Stimulated activated memory B cell treated with anti-CD40 and anti-IgM and Interleukin-4, amounts not matched to agents 10 μg/mL and 1 μg/mL and 100 μg/mL, for 72 hours (primary cell): ENCODE data around the gene MRAS.
"Not testable (repeated sequence)": the region's sequence is repeated elsewhere in the genome, so short reads cannot be mapped to it uniquely, and the experiment has no call there.

Experiments
- ATAC-seq: fragments of 150-1000 bp; cut with Tn5 transposase; 2 replicates; pipeline ENCODE4 v1.10.0; 2021
- H3K27ac Mint-ChIP-seq: one replicate; pipeline ENCODE4 v1.8.0; 2022; ENCODE audit warnings: mild to moderate bottlenecking, mixed read lengths
- H3K27me3 Mint-ChIP-seq: one replicate; pipeline ENCODE4 v1.8.0; 2022; ENCODE audit warnings: mixed read lengths
- H3K36me3 Mint-ChIP-seq: one replicate; pipeline ENCODE4 v1.8.0; 2022; ENCODE audit warnings: mixed read lengths
- H3K4me1 Mint-ChIP-seq: one replicate; pipeline ENCODE4 v1.8.0; 2022; ENCODE audit warnings: mixed read lengths
- H3K4me3 Mint-ChIP-seq: one replicate; pipeline ENCODE4 v1.8.0; 2022; ENCODE audit warnings: mild to moderate bottlenecking, moderate library complexity, mixed read lengths
- H3K9me3 Mint-ChIP-seq: one replicate; pipeline ENCODE4 v1.8.0; 2022; ENCODE audit warnings: mixed read lengths

The MRAS gene

GRCh38 chr3:138405001-138405400, 56.6 kb downstream of the MRAS start:
- no peak overlapping the region for H3K4me3 Mint-ChIP-seq
- peaks cover 55% of the 10 kb centered on the region for H3K27me3 Mint-ChIP-seq
- H3K4me1 Mint-ChIP-seq, result no peaks in the 10 kb centered on the region
- no peaks in the 10 kb centered on the region for H3K9me3 Mint-ChIP-seq
- H3K36me3 Mint-ChIP-seq, result no peaks in the 10 kb centered on the region
- H3K27ac Mint-ChIP-seq, result no peak overlapping the region
- ATAC-seq, result no peak

GRCh38 chr3:138405486-138405885, 57.1 kb downstream of the MRAS start:
- H3K9me3 Mint-ChIP-seq, result no peaks in the 10 kb centered on the region
- no peak for ATAC-seq
- no peak overlapping the region for H3K27ac Mint-ChIP-seq
- no peak overlapping the region for H3K4me3 Mint-ChIP-seq
- H3K4me1 Mint-ChIP-seq, result peaks cover 5% of the 10 kb centered on the region
- peaks cover 53% of the 10 kb centered on the region for H3K27me3 Mint-ChIP-seq
- H3K36me3 Mint-ChIP-seq, result no peaks in the 10 kb centered on the region

GRCh38 chr3:138406606-138407005, 58.2 kb downstream of the MRAS start:
- Mint-ChIP-seq H3K36me3 (no peaks in the 10 kb centered on the region), H3K27ac (no peak overlapping the region), H3K4me3 (no peak overlapping the region), H3K27me3 (peaks cover 43% of the 10 kb centered on the region), H3K9me3 (no peaks in the 10 kb centered on the region), H3K4me1 (peaks cover 8% of the 10 kb centered on the region)
- no peak for ATAC-seq

- no peak for ATAC-seq
- Mint-ChIP-seq H3K27me3 (peaks cover 44% of the 10 kb centered on the region), H3K27ac (no peak overlapping the region), H3K36me3 (no peaks in the 10 kb centered on the region), H3K4me3 (no peak overlapping the region), H3K4me1 (peaks cover 8% of the 10 kb centered on the region), H3K9me3 (no peaks in the 10 kb centered on the region)
These were observed 59.0 kb downstream of the MRAS start for GRCh38 chr3:138407236-138407907.

- H3K36me3 Mint-ChIP-seq, result no peaks in the 10 kb centered on the region
- H3K4me1 Mint-ChIP-seq, result peaks cover 8% of the 10 kb centered on the region
- H3K27ac Mint-ChIP-seq, result no peak overlapping the region
- no peak overlapping the region for H3K4me3 Mint-ChIP-seq
- peaks cover 46% of the 10 kb centered on the region for H3K27me3 Mint-ChIP-seq
- no peaks in the 10 kb centered on the region for H3K9me3 Mint-ChIP-seq
- ATAC-seq, result no peak
These were observed 60.6 kb downstream of the MRAS start for GRCh38 chr3:138408751-138409570.

- H3K4me3 Mint-ChIP-seq, result no peak overlapping the region
- no peak overlapping the region for H3K27ac Mint-ChIP-seq
- H3K9me3 Mint-ChIP-seq, result no peaks in the 10 kb centered on the region
- peaks cover 48% of the 10 kb centered on the region for H3K27me3 Mint-ChIP-seq
- ATAC-seq, result no peak
- H3K4me1 Mint-ChIP-seq, result peaks cover 8% of the 10 kb centered on the region
- no peaks in the 10 kb centered on the region for H3K36me3 Mint-ChIP-seq
These were observed 64.6 kb downstream of the MRAS start for GRCh38 chr3:138412821-138413551.

GRCh38 chr3:138416236-138416635, 67.9 kb downstream of the MRAS start:
- not testable (repeated sequence) for H3K9me3 Mint-ChIP-seq, H3K4me1 Mint-ChIP-seq, H3K4me3 Mint-ChIP-seq, H3K27ac Mint-ChIP-seq, H3K36me3 Mint-ChIP-seq, ATAC-seq
- H3K27me3 Mint-ChIP-seq, result peaks cover 55% of the 10 kb centered on the region

DNA sequence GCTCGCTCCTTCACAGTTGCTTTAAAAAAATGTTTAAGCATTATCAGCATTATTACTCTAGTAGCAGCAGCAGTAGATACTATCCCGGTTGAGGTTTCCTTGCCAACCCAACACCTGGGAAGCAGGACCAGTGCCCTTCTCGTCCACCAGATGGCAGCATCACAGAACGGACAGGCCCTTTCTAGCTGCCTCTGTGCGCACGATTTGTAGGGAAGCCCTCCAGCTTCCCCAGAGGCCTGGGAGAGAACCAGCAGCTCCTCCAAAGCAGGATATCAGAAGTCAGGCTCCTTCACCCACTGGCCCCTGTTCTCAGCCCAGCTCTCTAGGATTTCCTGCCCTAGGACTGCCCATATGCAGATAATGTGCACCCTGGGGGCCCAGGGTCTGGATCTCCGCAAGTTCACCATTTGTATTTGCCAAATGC, 69.2 kb downstream of the MRAS start:
- H3K27ac Mint-ChIP-seq, result no peak overlapping the region
- ATAC-seq, result peak; percentile 67
- no peak overlapping the region for H3K4me3 Mint-ChIP-seq
- no peaks in the 10 kb centered on the region for H3K4me1 Mint-ChIP-seq
- H3K27me3 Mint-ChIP-seq, result peaks cover 46% of the 10 kb centered on the region
- peaks cover 2% of the 10 kb centered on the region for H3K9me3 Mint-ChIP-seq
- H3K36me3 Mint-ChIP-seq, result no peaks in the 10 kb centered on the region

GRCh38 chr3:138418601-138419206, 70.3 kb downstream of the MRAS start:
- peaks cover 46% of the 10 kb centered on the region for H3K27me3 Mint-ChIP-seq
- no peak for ATAC-seq
- no peak overlapping the region for H3K27ac Mint-ChIP-seq
- no peak overlapping the region for H3K4me3 Mint-ChIP-seq
- peaks cover 2% of the 10 kb centered on the region for H3K9me3 Mint-ChIP-seq
- no peaks in the 10 kb centered on the region for H3K36me3 Mint-ChIP-seq
- H3K4me1 Mint-ChIP-seq, result no peaks in the 10 kb centered on the region

DNA sequence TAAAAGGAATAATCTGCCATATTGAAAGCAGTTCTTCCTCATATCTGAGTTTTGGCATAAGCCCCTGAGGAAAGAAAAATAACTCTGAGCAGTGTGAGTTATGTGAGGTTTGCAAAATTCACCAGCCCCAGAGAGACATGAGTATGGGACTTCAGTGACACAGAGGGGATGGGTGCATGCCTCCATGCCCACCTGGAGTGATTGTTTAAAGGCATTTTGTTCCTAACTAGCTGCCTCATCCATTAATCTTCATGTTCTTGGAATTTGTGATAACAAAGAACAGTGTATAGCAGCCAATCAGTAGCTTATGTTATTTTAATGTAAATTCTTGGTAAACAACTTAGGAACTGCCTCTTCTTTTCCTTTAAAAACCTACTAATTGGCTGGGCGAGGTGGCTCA, 74.9 kb downstream of the MRAS start:
- H3K36me3 Mint-ChIP-seq, result no peaks in the 10 kb centered on the region
- peaks cover 11% of the 10 kb centered on the region for H3K27me3 Mint-ChIP-seq
- no peak overlapping the region for H3K4me3 Mint-ChIP-seq
- no peaks in the 10 kb centered on the region for H3K4me1 Mint-ChIP-seq
- no peak overlapping the region for H3K27ac Mint-ChIP-seq
- H3K9me3 Mint-ChIP-seq, result peaks cover 2% of the 10 kb centered on the region
- no peak for ATAC-seq

DNA sequence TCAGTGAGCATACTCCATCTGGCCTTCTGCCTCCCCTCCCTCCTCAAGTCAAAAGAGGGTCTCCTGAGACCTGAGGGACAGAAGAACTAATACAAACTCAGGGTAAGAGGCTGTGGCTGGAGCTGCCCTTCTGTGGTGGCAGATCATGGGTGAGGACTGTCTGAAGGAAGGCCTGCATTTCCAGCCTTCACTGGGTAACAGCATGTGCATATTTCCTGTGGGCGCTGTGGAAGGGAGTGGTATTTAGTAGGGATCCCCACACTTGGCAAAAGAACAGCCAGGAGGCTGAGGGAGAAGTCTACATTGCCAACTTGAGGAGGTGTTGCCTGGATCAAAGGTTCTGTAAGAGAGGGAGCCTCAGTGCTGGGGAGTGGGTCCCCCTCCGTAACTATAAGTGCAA, 75.9 kb downstream of the MRAS start:
- Mint-ChIP-seq H3K9me3 (peaks cover 2% of the 10 kb centered on the region), H3K27me3 (peaks cover 11% of the 10 kb centered on the region), H3K4me3 (no peak overlapping the region), H3K4me1 (no peaks in the 10 kb centered on the region), H3K27ac (no peak overlapping the region), H3K36me3 (no peaks in the 10 kb centered on the region)
- ATAC-seq, result peak; percentile 57

GRCh38 chr3:138426211-138426610, 77.8 kb downstream of the MRAS start:
- Mint-ChIP-seq H3K4me1 (no peaks in the 10 kb centered on the region), H3K27ac (no peak overlapping the region), H3K9me3 (peaks cover 2% of the 10 kb centered on the region), H3K4me3 (no peak overlapping the region), H3K27me3 (peaks cover 14% of the 10 kb centered on the region), H3K36me3 (no peaks in the 10 kb centered on the region)
- no peak for ATAC-seq

DNA sequence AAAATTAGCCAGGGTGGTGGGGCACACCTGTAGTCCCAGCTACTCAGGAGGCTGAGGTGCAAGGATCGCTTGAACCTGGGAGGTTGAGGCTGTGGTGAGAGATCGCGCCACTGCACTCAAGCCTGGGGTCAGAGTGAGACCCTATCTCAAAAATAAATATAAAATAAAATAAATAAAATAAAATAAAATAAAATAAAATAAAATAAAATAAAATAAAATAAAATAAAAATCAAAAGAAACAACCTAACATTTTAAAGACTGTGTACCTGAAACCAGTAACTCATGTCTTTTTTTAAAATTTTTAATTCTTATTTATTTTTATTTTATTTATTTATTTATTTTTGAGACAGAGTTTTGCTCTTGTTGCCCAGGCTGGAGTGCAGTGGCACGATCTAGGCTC, 78.4 kb downstream of the MRAS start:
- ATAC-seq, H3K4me3 Mint-ChIP-seq, H3K27ac Mint-ChIP-seq, H3K9me3 Mint-ChIP-seq, H3K36me3 Mint-ChIP-seq, H3K4me1 Mint-ChIP-seq: not testable (repeated sequence)
- peaks cover 19% of the 10 kb centered on the region for H3K27me3 Mint-ChIP-seq

DNA sequence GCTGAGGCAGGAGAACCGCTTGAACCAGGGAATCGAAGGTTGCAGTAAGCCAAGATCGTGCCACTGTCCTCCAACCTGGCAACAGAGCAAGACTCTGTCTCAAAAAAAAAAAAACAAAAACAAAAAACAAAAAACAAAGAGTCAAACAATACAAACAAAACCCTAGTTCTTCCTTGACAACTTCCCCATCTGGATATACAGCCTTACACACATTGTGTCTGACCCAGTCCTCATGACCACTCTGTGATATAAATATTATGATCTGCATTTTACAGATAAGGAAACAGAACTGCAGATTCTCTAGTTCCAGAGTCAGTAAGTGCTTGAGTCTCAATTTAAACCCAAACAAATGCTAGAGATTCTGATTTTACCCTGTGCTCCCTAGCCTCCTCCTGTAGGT, 81.3 kb downstream of the MRAS start:
- no peak overlapping the region for H3K27ac Mint-ChIP-seq
- H3K27me3 Mint-ChIP-seq, result peaks cover 47% of the 10 kb centered on the region
- H3K36me3 Mint-ChIP-seq, result no peaks in the 10 kb centered on the region
- H3K4me3 Mint-ChIP-seq, result no peak overlapping the region
- no peak for ATAC-seq
- H3K9me3 Mint-ChIP-seq, result no peaks in the 10 kb centered on the region
- H3K4me1 Mint-ChIP-seq, result peaks cover 11% of the 10 kb centered on the region

DNA sequence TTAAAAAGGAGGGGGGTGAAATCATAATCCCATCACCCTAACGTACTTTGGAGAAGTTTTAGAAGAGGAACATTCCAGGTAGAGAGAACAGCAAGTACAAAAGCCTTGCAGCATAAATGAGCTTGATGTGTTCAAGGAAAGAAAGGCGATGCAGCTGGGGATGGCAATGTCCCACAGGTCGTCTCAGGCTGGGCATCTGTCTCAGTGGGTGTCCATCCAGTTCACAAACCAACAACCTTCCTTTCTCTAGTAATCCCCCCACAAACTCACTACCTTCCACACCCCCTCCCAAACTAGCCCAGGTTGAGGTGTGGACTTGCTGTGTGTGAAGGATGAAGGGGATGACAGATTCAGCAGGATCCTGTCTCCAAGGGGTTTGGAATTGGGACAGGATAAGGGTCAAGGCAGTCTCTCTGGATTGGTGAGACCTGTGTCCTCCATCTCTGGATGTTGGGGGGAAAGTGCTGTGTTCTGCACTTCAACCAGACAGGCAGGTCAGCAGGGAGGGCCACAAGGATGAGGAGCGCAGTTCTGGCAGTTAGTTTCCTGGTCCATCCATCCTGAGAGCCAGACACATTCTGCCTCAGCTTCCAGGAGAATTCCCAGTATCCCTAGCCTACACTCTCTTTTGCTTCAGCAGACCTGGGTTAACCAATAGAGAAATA, 84.3 kb downstream of the MRAS start:
- H3K9me3 Mint-ChIP-seq, result no peaks in the 10 kb centered on the region
- H3K27me3 Mint-ChIP-seq, result peaks cover 75% of the 10 kb centered on the region
- ATAC-seq, result no peak
- H3K27ac Mint-ChIP-seq, result no peak overlapping the region
- peaks cover 11% of the 10 kb centered on the region for H3K4me1 Mint-ChIP-seq
- no peaks in the 10 kb centered on the region for H3K36me3 Mint-ChIP-seq
- H3K4me3 Mint-ChIP-seq, result no peak overlapping the region
